ENCODE results near the gene IRF8. TPM values are rescaled to one million over a fixed set of nuclear protein-coding genes. Genes with fewer than 3 reads are reported as not detected.

IRF8 gene
- total RNA-seq, 5 donors from 2014 or later (not counting 1 experiment from before 2014, with no cell fraction given), result 7.7 to 17.0 (median 10.3) TPM

GRCh38 chr16:85963753-85964285 is 64.9 kb downstream of the IRF8 start:
- peaks cover 0 to 4% of the 10 kb centered on the region in 2 donors for H3K27me3 Mint-ChIP-seq
- H3K27ac Mint-ChIP-seq, result no peak overlapping the region
- Histone ChIP-seq H3K4me1 (ENCODE audit: control insufficient read depth in 1 of 2, extremely low read depth in 1 of 2, insufficient read depth in 2 of 2, low read length in 2 of 2) (no peaks in the 10 kb centered on the region), H3K9me3 (no peaks in the 10 kb centered on the region), H3K27ac (ENCODE audit: low read length) (no peak overlapping the region), H3K36me3 (ENCODE audit: control insufficient read depth in 2 of 2, extremely low read depth in 1 of 2, insufficient read depth in 1 of 2, low read length in 1 of 2) (no peaks in the 10 kb centered on the region), H3K27me3 (replicated peaks in 1 of 2; ENCODE audit: control insufficient read depth in 2 of 2, extremely low read depth in 1 of 2, insufficient read depth in 2 of 2, low read length in 1 of 2) (peaks cover 0 to 11% of the 10 kb centered on the region in 2 experiments), H3K4me3 (ENCODE audit: control insufficient read depth in 1 of 2, extremely low read depth in 1 of 2, low read length in 1 of 2) (no peak overlapping the region)
- ChIA-PET CTCF (no interaction called here), POLR2A (no interaction called here)
- no peaks in the 10 kb centered on the region for H3K9me3 Mint-ChIP-seq
- DNase-seq (no peak), ATAC-seq (replicated peaks in 1 of 4) (no peak)
- no peak overlapping the region for H3K4me3 Mint-ChIP-seq
- no peaks in the 10 kb centered on the region for H3K36me3 Mint-ChIP-seq
- WGBS (ENCODE audit: insufficient coverage), result 88% methylated on average over 9 of the region's 10 CpGs
- peaks cover 0 to 5% (median 2%) of the 10 kb centered on the region in 3 donors for H3K4me1 Mint-ChIP-seq

- H3K27me3 Mint-ChIP-seq, result peaks cover 0 to 4% of the 10 kb centered on the region in 2 donors
- Histone ChIP-seq H3K9me3 (no peaks in the 10 kb centered on the region), H3K27me3 (replicated peaks in 1 of 2; ENCODE audit: control insufficient read depth in 2 of 2, extremely low read depth in 1 of 2, insufficient read depth in 2 of 2, low read length in 1 of 2) (peaks cover 0 to 11% of the 10 kb centered on the region in 2 experiments), H3K4me1 (ENCODE audit: control insufficient read depth in 1 of 2, extremely low read depth in 1 of 2, insufficient read depth in 2 of 2, low read length in 2 of 2) (no peaks in the 10 kb centered on the region), H3K4me3 (ENCODE audit: control insufficient read depth in 1 of 2, extremely low read depth in 1 of 2, low read length in 1 of 2) (no peak overlapping the region), H3K27ac (ENCODE audit: low read length) (no peak overlapping the region), H3K36me3 (ENCODE audit: control insufficient read depth in 2 of 2, extremely low read depth in 1 of 2, insufficient read depth in 1 of 2, low read length in 1 of 2) (no peaks in the 10 kb centered on the region)
- DNase-seq, result no peak
- no CpG with 5 or more reads among the region's 7 CpGs for WGBS (ENCODE audit: insufficient coverage)
- no peak overlapping the region for H3K27ac Mint-ChIP-seq
- peaks cover 6 to 14% (median 11%) of the 10 kb centered on the region in 3 donors for H3K4me1 Mint-ChIP-seq
- CTCF ChIA-PET, result no interaction called here
- no peaks in the 10 kb centered on the region for H3K36me3 Mint-ChIP-seq
- no peaks in the 10 kb centered on the region for H3K9me3 Mint-ChIP-seq
- H3K4me3 Mint-ChIP-seq, result no peak overlapping the region
- ATAC-seq (replicated peaks in 1 of 4), result no peak
- POLR2A ChIA-PET, result no interaction called here
These were observed 66.2 kb downstream of the IRF8 start for GRCh38 chr16:85965125-85965524.

DNA sequence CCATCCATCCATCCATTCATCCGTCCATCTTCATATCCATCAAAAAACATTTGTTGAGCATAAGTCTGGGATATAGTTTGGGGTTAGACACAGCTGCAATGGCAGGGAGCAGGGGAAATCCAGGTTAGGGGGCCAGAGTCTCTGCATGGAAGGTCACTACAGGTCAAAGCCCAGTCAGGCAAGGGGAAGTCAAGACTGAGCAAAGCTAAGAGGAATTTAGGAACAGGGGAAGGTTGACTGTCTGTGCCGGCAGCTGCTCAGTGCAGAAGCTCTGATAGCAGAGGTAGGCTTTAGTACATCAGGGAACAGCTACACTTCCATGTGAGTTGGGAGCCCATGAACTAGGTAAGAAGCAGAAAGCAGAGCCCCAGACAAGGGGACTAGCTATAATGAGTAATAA is 68.1 kb downstream of the IRF8 start:
- Histone ChIP-seq H3K27ac (ENCODE audit: low read length) (no peak overlapping the region), H3K4me1 (ENCODE audit: control insufficient read depth in 1 of 2, extremely low read depth in 1 of 2, insufficient read depth in 2 of 2, low read length in 2 of 2) (no peaks in the 10 kb centered on the region), H3K9me3 (no peaks in the 10 kb centered on the region), H3K27me3 (replicated peaks in 1 of 2; ENCODE audit: control insufficient read depth in 2 of 2, extremely low read depth in 1 of 2, insufficient read depth in 2 of 2, low read length in 1 of 2) (no peaks in the 10 kb centered on the region), H3K4me3 (ENCODE audit: control insufficient read depth in 1 of 2, extremely low read depth in 1 of 2, low read length in 1 of 2) (no peak overlapping the region), H3K36me3 (ENCODE audit: control insufficient read depth in 2 of 2, extremely low read depth in 1 of 2, insufficient read depth in 1 of 2, low read length in 1 of 2) (no peaks in the 10 kb centered on the region)
- Mint-ChIP-seq H3K27me3 (no peaks in the 10 kb centered on the region), H3K4me1 (peaks cover 6 to 14% (median 13%) of the 10 kb centered on the region in 3 donors), H3K36me3 (no peaks in the 10 kb centered on the region), H3K9me3 (no peaks in the 10 kb centered on the region), H3K27ac (peak overlapping the region in 1 of 2 donors; percentile 6), H3K4me3 (no peak overlapping the region)
- ChIA-PET CTCF (interaction anchor here in 1 of 2 donors (1.3 kb wide), 1 partner anchor 146 kb away, joined by 4 read pairs; no protein-coding TSS in a partner anchor), POLR2A (no interaction called here)
- WGBS (ENCODE audit: insufficient coverage), result 40% methylated on average over 1 of the region's 2 CpGs
- no peak for ATAC-seq (replicated peaks in 1 of 4)
- DNase-seq, result no peak

- POLR2A ChIA-PET, result interaction anchor here in 1 of 2 donors (0.6 kb wide), 1 partner anchor 30 kb away, joined by 4 read pairs; no protein-coding TSS in a partner anchor
- 82% methylated on average over 8 of the region's 14 CpGs for WGBS (ENCODE audit: insufficient coverage)
These were observed 69.3 kb downstream of the IRF8 start for GRCh38 chr16:85968041-85968920.

DNA sequence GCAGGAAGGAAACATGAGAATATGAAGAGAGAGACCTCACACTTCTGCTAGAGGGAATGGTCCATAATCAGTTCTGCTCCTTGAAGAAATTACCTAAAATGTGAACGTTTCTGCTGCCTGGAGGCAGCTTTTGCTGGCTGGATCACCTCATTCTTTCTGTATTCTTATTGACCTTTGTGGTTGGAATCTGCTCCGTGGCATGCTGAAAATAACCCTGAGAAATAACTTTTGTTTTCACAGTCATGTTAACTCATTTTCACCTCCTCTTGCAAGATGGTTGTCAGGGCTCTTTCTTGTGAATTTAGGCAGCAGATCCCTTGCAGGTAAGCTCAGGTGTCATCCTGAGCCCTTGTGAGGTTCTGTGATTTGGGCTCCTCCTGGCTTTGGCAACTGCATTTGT is 70.2 kb downstream of the IRF8 start:
- H3K4me1 ChIP-seq (ENCODE audit: control insufficient read depth in 1 of 2, extremely low read depth in 1 of 2, insufficient read depth in 2 of 2, low read length in 2 of 2), result no peaks in the 10 kb centered on the region
- no peaks in the 10 kb centered on the region for H3K9me3 ChIP-seq
- no peaks in the 10 kb centered on the region for H3K36me3 Mint-ChIP-seq
- H3K27ac ChIP-seq (ENCODE audit: low read length), result no peak overlapping the region
- H3K36me3 ChIP-seq (ENCODE audit: control insufficient read depth in 2 of 2, extremely low read depth in 1 of 2, insufficient read depth in 1 of 2, low read length in 1 of 2), result no peaks in the 10 kb centered on the region
- no peak overlapping the region for H3K4me3 ChIP-seq (ENCODE audit: control insufficient read depth in 1 of 2, extremely low read depth in 1 of 2, low read length in 1 of 2)
- ChIA-PET CTCF (no interaction called here), POLR2A (interaction anchor here in 1 of 2 donors (0.6 kb wide), 1 partner anchor 31 kb away, joined by 4 read pairs; no protein-coding TSS in a partner anchor)
- no peak overlapping the region for H3K4me3 Mint-ChIP-seq
- no peaks in the 10 kb centered on the region for H3K27me3 Mint-ChIP-seq
- WGBS (ENCODE audit: insufficient coverage), result 0% methylated on average over 1 of the region's 2 CpGs
- no peak overlapping the region for H3K27ac Mint-ChIP-seq
- no peaks in the 10 kb centered on the region for H3K27me3 ChIP-seq (replicated peaks in 1 of 2; ENCODE audit: control insufficient read depth in 2 of 2, extremely low read depth in 1 of 2, insufficient read depth in 2 of 2, low read length in 1 of 2)
- DNase-seq (no peak), ATAC-seq (replicated peaks in 1 of 4) (no peak)
- H3K4me1 Mint-ChIP-seq, result peaks cover 6 to 14% (median 13%) of the 10 kb centered on the region in 3 donors
- no peaks in the 10 kb centered on the region for H3K9me3 Mint-ChIP-seq

More at GRCh38 chr16:85968041-85968920, 69.3 kb downstream of the IRF8 start:
- ATAC-seq (replicated peaks in 1 of 4), result no peak
- H3K27ac Mint-ChIP-seq, result no peak overlapping the region
- Histone ChIP-seq H3K27me3 (replicated peaks in 1 of 2; ENCODE audit: control insufficient read depth in 2 of 2, extremely low read depth in 1 of 2, insufficient read depth in 2 of 2, low read length in 1 of 2) (no peaks in the 10 kb centered on the region), H3K4me3 (ENCODE audit: control insufficient read depth in 1 of 2, extremely low read depth in 1 of 2, low read length in 1 of 2) (no peak overlapping the region), H3K9me3 (no peaks in the 10 kb centered on the region), H3K4me1 (ENCODE audit: control insufficient read depth in 1 of 2, extremely low read depth in 1 of 2, insufficient read depth in 2 of 2, low read length in 2 of 2) (no peaks in the 10 kb centered on the region), H3K36me3 (ENCODE audit: control insufficient read depth in 2 of 2, extremely low read depth in 1 of 2, insufficient read depth in 1 of 2, low read length in 1 of 2) (no peaks in the 10 kb centered on the region), H3K27ac (ENCODE audit: low read length) (no peak overlapping the region)
- DNase-seq, result no peak
- H3K4me1 Mint-ChIP-seq, result peaks cover 6 to 14% (median 13%) of the 10 kb centered on the region in 3 donors
- H3K4me3 Mint-ChIP-seq, result no peak overlapping the region
- H3K9me3 Mint-ChIP-seq, result no peaks in the 10 kb centered on the region
- CTCF ChIA-PET, result no interaction called here
- H3K36me3 Mint-ChIP-seq, result no peaks in the 10 kb centered on the region
- no peaks in the 10 kb centered on the region for H3K27me3 Mint-ChIP-seq

DNA sequence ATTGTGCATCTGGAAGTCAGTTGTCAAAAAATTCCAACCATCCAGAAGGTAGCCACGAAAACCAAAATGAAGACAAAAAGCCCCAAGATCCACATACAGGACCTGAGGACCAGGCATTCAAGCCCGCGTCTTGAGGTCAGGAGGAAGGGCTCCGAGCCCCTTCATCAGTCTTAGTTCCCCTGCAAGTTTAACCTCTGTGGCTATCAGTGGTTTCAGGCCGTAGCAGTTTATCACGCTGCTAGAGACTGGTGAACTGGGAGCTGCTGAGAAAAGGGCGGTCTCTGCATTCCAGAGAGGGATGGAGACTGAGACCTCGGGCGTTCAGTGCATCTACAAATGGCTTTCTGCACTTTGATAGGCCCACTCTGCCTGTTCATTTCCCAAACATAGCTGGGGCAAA is 70.6 kb downstream of the IRF8 start:
- Histone ChIP-seq H3K36me3 (ENCODE audit: control insufficient read depth in 2 of 2, extremely low read depth in 1 of 2, insufficient read depth in 1 of 2, low read length in 1 of 2) (no peaks in the 10 kb centered on the region), H3K4me1 (ENCODE audit: control insufficient read depth in 1 of 2, extremely low read depth in 1 of 2, insufficient read depth in 2 of 2, low read length in 2 of 2) (no peaks in the 10 kb centered on the region), H3K4me3 (ENCODE audit: control insufficient read depth in 1 of 2, extremely low read depth in 1 of 2, low read length in 1 of 2) (no peak overlapping the region), H3K27me3 (replicated peaks in 1 of 2; ENCODE audit: control insufficient read depth in 2 of 2, extremely low read depth in 1 of 2, insufficient read depth in 2 of 2, low read length in 1 of 2) (no peaks in the 10 kb centered on the region), H3K27ac (ENCODE audit: low read length) (no peak overlapping the region), H3K9me3 (no peaks in the 10 kb centered on the region)
- ATAC-seq (replicated peaks in 1 of 4), result no peak
- no peak overlapping the region for H3K27ac Mint-ChIP-seq
- CTCF ChIA-PET, result interaction anchor here in 1 of 2 donors (0.8 kb wide), 1 partner anchor 17 kb away, joined by 5 read pairs; no protein-coding TSS in a partner anchor
- H3K36me3 Mint-ChIP-seq, result no peaks in the 10 kb centered on the region
- DNase-seq, result no peak
- 85% methylated on average over 8 of the region's 9 CpGs for WGBS (ENCODE audit: insufficient coverage)
- POLR2A ChIA-PET, result no interaction called here
- no peaks in the 10 kb centered on the region for H3K9me3 Mint-ChIP-seq
- H3K27me3 Mint-ChIP-seq, result no peaks in the 10 kb centered on the region
- no peak overlapping the region for H3K4me3 Mint-ChIP-seq
- peaks cover 6 to 14% (median 13%) of the 10 kb centered on the region in 3 donors for H3K4me1 Mint-ChIP-seq

Data from T-cell (primary cell).